Kidney epithelial cell (primary cell): ENCODE results near the gene GRIA2. TPM values are rescaled to one million over a fixed set of nuclear protein-coding genes. Genes with fewer than 3 reads are reported as not detected.
"Not testable (repeated sequence)": the region's sequence is repeated elsewhere in the genome, so short reads cannot be mapped to it uniquely, and the experiment has no call there.

ENCODE experiments used
- DNase-seq: peaks from one replicate; pipeline ENCODE4 v3.0.0-alpha.2; 2010; ENCODE audit warnings: low read depth
- H3K27me3 ChIP-seq: 2 replicates; pipeline ENCODE4 v1.6.0; 2011; ENCODE audit warnings: low read length; ENCODE audit not compliant: control insufficient read depth, insufficient read depth
- H3K36me3 ChIP-seq: 2 replicates; pipeline ENCODE4 v1.5.1; 2011; ENCODE audit warnings: low read length; ENCODE audit not compliant: control insufficient read depth, insufficient read depth
- H3K4me3 ChIP-seq: 2 replicates; pipeline ENCODE4 v1.5.1; 2011; ENCODE audit warnings: low read depth, mild to moderate bottlenecking, control low read depth, low read length
- CTCF ChIP-seq: IDR thresholded peaks from 2 replicates; pipeline ENCODE4 v1.5.1; 2011; ENCODE audit warnings: mild to moderate bottlenecking, moderate library complexity, low read length, control low read depth, inconsistent platforms; ENCODE audit not compliant: insufficient read depth, poor library complexity, severe bottlenecking
- total RNA-seq: library from RNA; depleted of rRNA; stranded (reverse); fragments of >200 nt; gene quantifications from 2 replicates; pipeline ENCODE4 v1.2.3, GENCODE V29; 2015

Gene GRIA2
- total RNA-seq, 1 donor from 2014 or later = not detected

- no peaks in the 10 kb centered on the region for H3K27me3 ChIP-seq
- H3K36me3 ChIP-seq = no peaks in the 10 kb centered on the region
- H3K4me3 ChIP-seq = no peak overlapping the region
- DNase-seq = no peak
- TF ChIP-seq CTCF = no peak
Observed at GRCh38 chr4:157231525-157231924, 11.0 kb downstream of the GRIA2 start.

GRCh38 chr4:157242871-157243270 is 22.3 kb downstream of the GRIA2 start:
- no peaks in the 10 kb centered on the region for H3K27me3 ChIP-seq

GRCh38 chr4:157244348-157244747 is 23.8 kb downstream of the GRIA2 start:
- Histone ChIP-seq H3K36me3 (no peaks in the 10 kb centered on the region), H3K4me3 (no peak overlapping the region), H3K27me3 (no peaks in the 10 kb centered on the region)
- no peak for DNase-seq
- no peak for TF ChIP-seq CTCF

More at GRCh38 chr4:157242871-157243270, 22.3 kb downstream of the GRIA2 start:
- H3K36me3 ChIP-seq = no peaks in the 10 kb centered on the region
- no peak for TF ChIP-seq CTCF
- no peak for DNase-seq
- H3K4me3 ChIP-seq = no peak overlapping the region

GRCh38 chr4:157245351-157245750 is 24.8 kb downstream of the GRIA2 start:
- Histone ChIP-seq H3K36me3 (no peaks in the 10 kb centered on the region), H3K27me3 (no peaks in the 10 kb centered on the region), H3K4me3 (no peak overlapping the region)
- TF ChIP-seq CTCF = no peak
- DNase-seq = no peak

GRCh38 chr4:157246964-157247363 is 26.4 kb downstream of the GRIA2 start:
- no peak for DNase-seq
- no peak for TF ChIP-seq CTCF
- no peaks in the 10 kb centered on the region for H3K36me3 ChIP-seq
- no peaks in the 10 kb centered on the region for H3K27me3 ChIP-seq
- H3K4me3 ChIP-seq = no peak overlapping the region

- DNase-seq, H3K27me3 ChIP-seq, H3K4me3 ChIP-seq, H3K36me3 ChIP-seq: not testable (repeated sequence)
Observed at GRCh38 chr4:157258165-157258564, 37.6 kb downstream of the GRIA2 start.
